Liver (tissue), 3 donors: ENCODE measurements around the gene SPTLC2.

Source experiments
- JUND ChIP-seq, 2 donors: IDR thresholded peaks; 2 replicates each; pipeline ENCODE4 v1.6.1; 2016; ENCODE audit warnings: antibody characterized with exemption in 2 of 2
- NR2F2 ChIP-seq: IDR thresholded peaks from 2 replicates; pipeline ENCODE4 v1.6.1; 2016; ENCODE audit warnings: antibody characterized with exemption
- TAF1 ChIP-seq: conservative IDR thresholded peaks from 2 replicates; pipeline ENCODE4 v1.6.1; 2016; ENCODE audit warnings: antibody characterized with exemption, mild to moderate bottlenecking
- TF ChIP-seq, protein P1 (sequence below): fragments of 150-350 bp; IDR thresholded peaks from 2 replicates; pipeline ENCODE4 v1.5.1; 2017; ENCODE audit warnings: improper control_type of control experiment, low read depth, low read length; ENCODE audit not compliant: missing input control
- TF ChIP-seq, protein P2 (sequence below): IDR thresholded peaks from 2 replicates; pipeline ENCODE4 v1.6.1; 2016; ENCODE audit warnings: antibody characterized with exemption
- TF ChIP-seq, protein P3 (sequence below): IDR thresholded peaks from 2 replicates; pipeline ENCODE4 v1.6.1; 2016; ENCODE audit warnings: antibody characterized with exemption
- donor health status: healthy.
- donor health status: healthy.

DNA sequence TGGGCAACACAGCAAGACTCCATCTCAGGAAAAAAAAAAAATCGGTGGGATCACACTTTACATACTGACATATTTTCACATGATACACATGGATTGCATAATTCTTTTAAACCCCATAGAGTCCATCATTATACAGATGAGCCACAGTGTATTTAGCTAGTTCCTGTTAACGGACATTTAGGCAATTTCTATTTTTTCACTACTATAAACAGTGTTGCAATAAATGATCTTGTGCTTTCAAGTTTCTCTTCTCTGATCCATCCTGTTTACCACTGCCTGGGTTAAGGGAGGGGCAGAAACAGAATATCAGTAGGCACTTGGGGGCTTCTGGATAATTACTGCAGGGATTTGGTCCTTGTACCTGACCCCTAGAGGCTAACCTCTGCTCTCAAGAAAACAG is 43.4 kb upstream of the SPTLC2 start:
- TF ChIP-seq, protein P1, sequence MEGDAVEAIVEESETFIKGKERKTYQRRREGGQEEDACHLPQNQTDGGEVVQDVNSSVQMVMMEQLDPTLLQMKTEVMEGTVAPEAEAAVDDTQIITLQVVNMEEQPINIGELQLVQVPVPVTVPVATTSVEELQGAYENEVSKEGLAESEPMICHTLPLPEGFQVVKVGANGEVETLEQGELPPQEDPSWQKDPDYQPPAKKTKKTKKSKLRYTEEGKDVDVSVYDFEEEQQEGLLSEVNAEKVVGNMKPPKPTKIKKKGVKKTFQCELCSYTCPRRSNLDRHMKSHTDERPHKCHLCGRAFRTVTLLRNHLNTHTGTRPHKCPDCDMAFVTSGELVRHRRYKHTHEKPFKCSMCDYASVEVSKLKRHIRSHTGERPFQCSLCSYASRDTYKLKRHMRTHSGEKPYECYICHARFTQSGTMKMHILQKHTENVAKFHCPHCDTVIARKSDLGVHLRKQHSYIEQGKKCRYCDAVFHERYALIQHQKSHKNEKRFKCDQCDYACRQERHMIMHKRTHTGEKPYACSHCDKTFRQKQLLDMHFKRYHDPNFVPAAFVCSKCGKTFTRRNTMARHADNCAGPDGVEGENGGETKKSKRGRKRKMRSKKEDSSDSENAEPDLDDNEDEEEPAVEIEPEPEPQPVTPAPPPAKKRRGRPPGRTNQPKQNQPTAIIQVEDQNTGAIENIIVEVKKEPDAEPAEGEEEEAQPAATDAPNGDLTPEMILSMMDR = no peak
- TF ChIP-seq NR2F2 (no peak), TAF1 (no peak), JUND (IDR thresholded peaks at IDR 0.05) (no peak)
- TF ChIP-seq, protein P2, sequence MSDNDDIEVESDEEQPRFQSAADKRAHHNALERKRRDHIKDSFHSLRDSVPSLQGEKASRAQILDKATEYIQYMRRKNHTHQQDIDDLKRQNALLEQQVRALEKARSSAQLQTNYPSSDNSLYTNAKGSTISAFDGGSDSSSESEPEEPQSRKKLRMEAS = no peak
- TF ChIP-seq, protein P3, sequence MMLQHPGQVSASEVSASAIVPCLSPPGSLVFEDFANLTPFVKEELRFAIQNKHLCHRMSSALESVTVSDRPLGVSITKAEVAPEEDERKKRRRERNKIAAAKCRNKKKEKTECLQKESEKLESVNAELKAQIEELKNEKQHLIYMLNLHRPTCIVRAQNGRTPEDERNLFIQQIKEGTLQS = no peak
